GM19035 (cell line): ENCODE results near the gene NKX2-4.

Experiments used
- ATAC-seq: cut with Tn5 transposase; IDR thresholded peaks from one replicate; pipeline ENCODE4 v1.9.1; 2021; ENCODE audit not compliant: unreplicated experiment

NKX2-4 gene

DNA sequence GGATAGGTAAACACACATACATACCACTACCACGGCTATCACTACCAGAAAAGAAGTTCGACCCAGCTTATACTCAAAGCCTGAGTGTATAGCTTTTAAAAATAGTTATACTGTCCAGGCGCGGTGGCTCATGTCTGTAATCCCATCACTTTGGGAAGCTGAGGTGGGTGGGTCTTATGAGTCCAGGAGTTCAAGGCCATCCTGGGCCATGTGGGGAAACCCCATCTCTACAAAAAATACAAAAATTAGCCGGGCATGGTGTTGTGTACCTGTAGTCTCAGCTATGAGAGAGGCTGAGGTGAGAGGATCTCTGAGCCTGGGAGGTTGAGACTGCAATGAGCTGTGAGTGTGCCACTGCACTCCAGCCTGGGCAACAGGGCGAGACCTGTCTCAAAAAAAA is 32.9 kb downstream of the NKX2-4 start:
- ATAC-seq: no peak

DNA sequence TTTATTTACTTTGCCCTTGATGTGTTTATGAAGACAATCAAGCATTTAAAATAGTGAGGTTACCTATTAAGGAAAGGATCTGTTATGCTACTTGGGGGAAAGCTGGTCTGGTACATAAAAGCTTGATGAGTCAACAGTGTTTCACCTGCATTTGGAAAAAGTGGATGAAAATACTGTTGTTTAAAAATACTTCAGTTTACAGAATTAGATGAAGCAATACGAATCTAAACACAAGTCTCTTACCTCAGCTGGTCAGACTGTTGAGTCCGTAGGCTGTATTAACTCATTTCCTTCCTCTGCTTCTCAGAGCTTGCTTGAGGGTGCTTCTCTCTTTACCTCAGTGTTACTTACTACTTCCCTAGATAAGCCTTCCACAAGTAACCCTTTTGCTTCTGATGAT is 36.1 kb downstream of the NKX2-4 start:
- ATAC-seq: no peak

DNA sequence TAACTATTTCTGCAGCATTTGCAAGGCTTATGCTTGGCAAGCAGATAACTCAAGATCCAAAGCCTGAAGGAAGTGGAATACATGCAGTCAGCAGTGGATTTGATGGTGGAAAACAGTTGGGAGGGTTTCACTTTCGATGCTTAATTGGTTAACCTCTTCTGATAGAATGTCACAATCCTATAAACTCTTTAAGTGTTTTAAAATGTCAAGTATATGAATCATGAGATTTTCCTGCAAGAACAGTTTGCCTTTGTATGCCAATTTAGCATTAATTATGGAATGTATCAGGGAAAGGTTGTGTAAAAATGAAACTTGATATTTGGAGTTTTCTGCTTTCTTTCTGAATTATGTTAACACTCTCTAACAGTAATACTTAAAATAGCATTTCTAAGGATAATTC is 36.6 kb downstream of the NKX2-4 start:
- ATAC-seq: no peak

DNA sequence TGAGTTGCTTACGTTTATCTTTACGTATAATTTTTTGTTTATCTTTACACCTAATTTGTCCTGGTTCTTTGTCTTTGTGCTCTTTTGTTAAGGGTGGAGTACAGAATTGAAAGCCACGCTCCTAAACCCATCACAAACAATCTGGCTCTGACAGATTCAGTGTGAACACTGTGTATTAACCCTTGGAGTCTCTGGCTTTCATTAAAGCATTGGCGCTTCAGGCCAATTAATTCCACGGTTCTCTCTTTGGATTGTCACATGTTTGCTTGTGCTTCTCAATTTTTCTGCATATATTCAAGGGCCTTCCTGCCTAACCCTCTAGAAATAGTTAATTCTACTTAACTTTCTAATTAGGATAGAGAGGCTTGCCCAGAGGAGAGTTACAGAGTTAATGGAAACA is 38.6 kb downstream of the NKX2-4 start:
- ATAC-seq: no peak

DNA sequence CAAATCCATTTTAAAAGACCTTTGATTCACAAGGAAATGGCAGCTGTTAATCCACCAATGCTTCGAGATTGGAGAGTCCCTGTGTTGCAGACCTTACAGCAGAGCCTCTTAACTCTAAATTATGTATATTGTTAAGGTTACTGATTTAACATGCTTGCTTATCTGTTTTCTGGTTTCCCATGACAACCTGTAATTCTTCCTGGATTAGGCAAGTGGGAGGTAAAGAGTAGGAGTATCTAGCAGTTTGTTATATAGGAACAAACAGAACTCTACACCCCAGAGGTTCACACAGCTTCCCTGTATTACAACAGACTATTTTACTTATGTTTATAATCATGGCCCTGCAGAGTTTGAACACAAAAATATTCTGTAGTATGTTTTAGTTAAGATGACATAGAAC is 39.5 kb downstream of the NKX2-4 start:
- no peak for ATAC-seq

DNA sequence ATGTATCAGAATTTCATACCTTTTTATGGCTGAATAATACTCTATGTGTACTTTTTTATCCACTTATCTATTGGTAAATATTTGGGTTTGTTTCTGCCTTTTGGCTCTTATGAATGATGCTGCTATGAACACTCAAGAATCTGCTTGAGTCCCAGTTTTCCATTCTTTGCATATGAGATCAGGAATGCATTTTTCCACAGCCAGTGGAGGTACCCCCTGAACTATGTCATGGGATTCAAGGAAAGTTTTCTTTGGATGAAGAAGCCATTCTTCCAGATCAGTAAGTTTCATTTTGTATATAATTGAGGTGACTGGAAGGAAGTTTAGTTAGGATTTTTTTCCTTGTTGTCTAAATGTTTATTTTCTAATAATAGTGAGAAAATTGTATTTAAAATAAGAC is 40.9 kb downstream of the NKX2-4 start:
- ATAC-seq: no peak

DNA sequence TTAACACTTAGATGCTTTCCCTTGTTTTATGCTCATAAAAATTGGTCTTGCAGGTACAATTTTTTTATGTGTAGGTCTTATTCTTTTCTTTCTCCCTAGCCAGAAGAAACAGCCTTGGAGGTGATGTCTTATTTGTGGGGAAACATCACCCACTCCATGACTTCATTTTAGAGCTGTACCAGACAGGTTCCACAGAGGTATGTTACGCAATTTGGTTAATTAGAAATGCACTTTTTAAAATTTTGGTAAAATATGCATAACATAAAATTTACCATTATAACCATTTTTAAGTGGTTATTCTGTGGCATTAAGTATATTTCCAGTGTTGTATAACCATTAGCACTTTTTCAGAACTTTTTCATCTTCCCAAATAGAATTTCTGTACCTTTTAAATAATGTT is 41.3 kb downstream of the NKX2-4 start:
- no peak for ATAC-seq

DNA sequence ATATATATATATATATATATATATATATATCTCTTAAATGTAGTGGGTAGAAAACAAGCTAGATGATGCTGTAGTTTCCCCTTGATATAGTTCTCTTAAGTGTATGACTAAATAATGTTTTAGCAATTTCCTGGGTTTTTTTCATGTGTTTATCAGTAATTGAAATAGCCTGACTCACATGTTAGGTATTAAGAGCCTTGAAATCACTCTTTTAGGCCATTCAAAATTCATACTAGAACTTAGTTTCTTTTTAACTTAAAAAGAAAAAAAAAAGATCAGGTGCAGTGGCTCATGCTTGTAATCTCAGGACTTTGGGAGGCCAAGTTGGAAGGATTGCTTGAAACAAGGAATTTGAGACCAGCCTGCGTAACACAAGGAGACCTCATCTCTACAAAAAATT is 44.1 kb downstream of the NKX2-4 start:
- ATAC-seq: no peak

DNA sequence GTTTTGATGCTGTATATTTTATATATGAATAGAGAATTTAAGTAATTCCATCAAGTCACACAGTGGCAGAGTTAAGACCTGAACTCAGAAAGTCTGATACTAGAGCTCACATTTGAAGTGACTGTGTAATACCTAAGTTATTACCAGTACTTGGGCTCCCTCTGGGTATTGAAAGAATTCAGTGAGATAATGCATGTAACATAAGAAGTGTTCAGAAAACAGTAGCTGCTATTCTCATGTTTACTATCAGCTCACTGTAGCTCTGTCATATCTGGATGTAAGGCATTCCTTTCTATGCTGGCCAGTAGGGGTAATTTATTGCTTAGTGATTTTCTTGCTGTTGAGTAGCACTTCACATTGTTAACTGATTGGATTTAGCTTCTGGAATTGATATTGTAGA is 44.6 kb downstream of the NKX2-4 start:
- ATAC-seq: no peak
